Measurements from ENCODE around the gene LDLRAD4. TPM values are rescaled to one million over a fixed set of nuclear protein-coding genes. Genes with fewer than 3 reads are reported as not detected.

LDLRAD4 gene
- total RNA-seq, 2 donors from 2014 or later = 33.1 to 41.2 TPM

DNA sequence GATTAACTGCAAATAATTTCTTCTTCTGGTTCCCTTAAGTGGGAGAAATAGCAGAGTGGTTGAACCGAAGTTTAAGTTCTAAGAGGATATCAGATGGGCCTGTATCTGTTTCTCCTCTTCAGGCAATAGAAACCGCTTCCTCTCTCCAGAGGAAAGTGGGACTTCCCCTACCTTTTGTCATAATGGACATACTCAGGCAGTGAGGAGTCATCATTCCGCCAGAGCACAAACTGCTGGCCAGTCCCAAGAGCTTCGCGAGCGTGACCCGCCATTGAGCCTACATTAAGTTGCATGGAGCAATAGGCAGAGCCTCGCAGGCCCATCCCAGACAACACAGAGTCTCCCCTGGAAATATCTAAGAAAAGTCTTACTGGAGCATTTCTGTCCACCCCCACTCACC is 158.9 kb downstream of the LDLRAD4 start:
- peak; percentile 64 for DNase-seq (ENCODE audit: low spot score)
- peaks cover 0 to 80% of the 10 kb centered on the region in 2 donors for H3K4me1 ChIP-seq
- H3K4me3 ChIP-seq = no peak overlapping the region
- no peaks in the 10 kb centered on the region for H3K9me3 ChIP-seq
- H3K36me3 ChIP-seq = no peaks in the 10 kb centered on the region
- TF ChIP-seq, protein P1, sequence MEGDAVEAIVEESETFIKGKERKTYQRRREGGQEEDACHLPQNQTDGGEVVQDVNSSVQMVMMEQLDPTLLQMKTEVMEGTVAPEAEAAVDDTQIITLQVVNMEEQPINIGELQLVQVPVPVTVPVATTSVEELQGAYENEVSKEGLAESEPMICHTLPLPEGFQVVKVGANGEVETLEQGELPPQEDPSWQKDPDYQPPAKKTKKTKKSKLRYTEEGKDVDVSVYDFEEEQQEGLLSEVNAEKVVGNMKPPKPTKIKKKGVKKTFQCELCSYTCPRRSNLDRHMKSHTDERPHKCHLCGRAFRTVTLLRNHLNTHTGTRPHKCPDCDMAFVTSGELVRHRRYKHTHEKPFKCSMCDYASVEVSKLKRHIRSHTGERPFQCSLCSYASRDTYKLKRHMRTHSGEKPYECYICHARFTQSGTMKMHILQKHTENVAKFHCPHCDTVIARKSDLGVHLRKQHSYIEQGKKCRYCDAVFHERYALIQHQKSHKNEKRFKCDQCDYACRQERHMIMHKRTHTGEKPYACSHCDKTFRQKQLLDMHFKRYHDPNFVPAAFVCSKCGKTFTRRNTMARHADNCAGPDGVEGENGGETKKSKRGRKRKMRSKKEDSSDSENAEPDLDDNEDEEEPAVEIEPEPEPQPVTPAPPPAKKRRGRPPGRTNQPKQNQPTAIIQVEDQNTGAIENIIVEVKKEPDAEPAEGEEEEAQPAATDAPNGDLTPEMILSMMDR (IDR thresholded peaks at IDR 0.05) = no peak
- peak overlapping the region; percentile 41 to 75 for H3K27ac ChIP-seq
- no peaks in the 10 kb centered on the region for H3K27me3 ChIP-seq

DNA sequence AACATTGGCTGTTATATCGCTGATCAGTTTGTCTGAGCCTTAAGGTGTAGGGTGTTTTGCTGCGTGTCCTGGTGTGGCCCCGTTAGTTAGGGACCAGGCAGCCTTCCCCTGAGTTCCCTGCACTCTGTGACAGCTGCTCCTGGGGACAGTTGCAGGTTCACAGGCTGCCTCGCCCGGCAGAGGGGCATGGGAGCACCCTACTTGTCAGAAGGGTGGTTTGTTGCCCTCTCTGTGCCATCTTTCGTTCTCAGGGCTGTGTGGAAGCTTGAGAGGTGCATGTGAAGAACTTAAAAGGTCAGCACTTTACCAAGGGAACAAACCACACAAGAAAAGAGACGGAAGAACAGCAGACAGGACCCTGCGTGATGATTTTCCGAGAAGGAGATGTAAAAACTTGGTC is 159.6 kb downstream of the LDLRAD4 start:
- peak overlapping the region; percentile 41 to 75 for H3K27ac ChIP-seq

DNA sequence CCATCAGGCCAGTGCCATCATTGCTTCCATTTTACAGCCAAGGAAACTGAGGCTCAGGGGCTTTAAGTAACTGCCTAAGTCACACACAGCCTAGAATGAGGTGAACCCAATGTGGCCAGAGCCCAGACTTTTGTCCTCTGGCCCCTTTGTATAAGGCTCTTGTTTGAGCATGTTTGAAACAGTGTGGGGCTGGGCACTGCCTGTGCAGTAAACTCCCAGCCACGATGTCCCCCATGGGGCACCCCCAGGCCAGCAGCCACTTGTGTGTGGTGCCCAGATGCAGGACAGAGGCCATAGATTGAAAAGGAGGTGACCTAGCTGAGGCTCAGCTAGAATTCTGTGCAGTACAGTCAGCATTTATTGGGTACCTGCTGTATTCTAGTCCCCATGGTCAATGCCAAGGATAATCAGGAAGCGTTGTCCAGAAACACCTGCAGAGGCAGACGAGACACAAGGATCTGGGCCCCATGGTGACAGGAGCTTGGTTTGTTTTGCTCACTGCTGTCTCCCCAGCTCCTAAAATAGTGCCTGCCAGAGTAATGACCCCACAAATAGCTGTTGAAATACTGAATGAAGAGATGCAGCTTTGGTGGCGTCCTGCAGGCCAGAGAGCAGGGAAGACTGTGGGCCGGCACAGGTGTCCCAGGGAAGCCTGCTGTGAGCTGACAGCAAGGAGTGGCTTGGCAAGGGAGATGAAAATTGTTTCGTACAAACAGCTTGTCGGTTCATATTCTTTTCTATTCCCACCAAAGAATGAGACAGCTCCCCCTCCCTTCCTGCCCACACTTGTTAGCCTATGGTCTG is 160.7 kb downstream of the LDLRAD4 start:
- Histone ChIP-seq H3K36me3 (no peaks in the 10 kb centered on the region), H3K4me3 (no peak overlapping the region), H3K4me1 (peaks cover 0 to 95% of the 10 kb centered on the region in 2 donors), H3K27ac (peak overlapping the region; percentile 75 to 80), H3K9me3 (no peaks in the 10 kb centered on the region), H3K27me3 (no peaks in the 10 kb centered on the region)
- DNase-seq (ENCODE audit: low spot score) = peak; percentile 56
- TF ChIP-seq, protein P1 (IDR thresholded peaks at IDR 0.05) = no peak

More for the DNA sequence above, 159.6 kb downstream of the LDLRAD4 start:
- peak; percentile 55 for DNase-seq (ENCODE audit: low spot score)
- Histone ChIP-seq H3K4me1 (peaks cover 0 to 87% of the 10 kb centered on the region in 2 donors), H3K4me3 (no peak overlapping the region), H3K27me3 (no peaks in the 10 kb centered on the region), H3K36me3 (no peaks in the 10 kb centered on the region), H3K9me3 (no peaks in the 10 kb centered on the region)
- TF ChIP-seq, protein P1 (IDR thresholded peaks at IDR 0.05) = no peak

DNA sequence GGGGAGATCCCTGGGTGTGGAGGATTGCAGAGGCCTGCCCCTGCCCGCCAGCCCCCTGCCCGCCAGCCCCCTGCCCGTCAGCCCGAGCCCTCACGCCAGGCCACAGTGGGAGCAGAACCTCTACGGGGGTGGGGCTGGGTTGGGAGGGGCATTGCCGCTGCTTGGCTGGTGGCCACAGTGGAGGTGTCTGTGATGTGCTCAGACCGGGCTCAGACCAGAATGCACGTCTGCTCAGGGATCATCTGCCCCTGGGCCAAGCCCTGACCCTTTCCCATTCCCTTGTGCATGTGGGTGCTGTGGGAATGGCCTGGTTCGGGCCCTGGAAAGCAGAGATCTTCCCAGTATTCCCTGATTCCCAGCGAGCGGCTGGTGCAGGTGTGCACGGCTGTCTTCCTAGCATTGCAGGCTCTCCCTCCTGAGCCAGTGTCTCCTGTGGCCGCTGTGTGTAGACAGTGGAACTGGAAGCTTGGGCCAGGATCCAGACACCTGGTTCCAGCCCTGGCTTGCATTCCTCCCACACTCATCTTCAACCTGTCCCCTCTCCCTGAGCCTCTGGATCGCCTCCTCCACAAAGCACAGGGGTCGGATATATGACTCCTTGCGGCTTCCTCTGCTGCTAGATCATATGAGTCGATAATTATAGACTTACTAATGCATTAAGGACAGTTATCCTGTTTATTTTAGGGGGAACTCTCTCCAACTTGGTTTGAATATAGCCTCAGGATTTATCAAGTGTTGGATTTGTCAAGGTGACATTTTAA is 161.6 kb downstream of the LDLRAD4 start:
- no peaks in the 10 kb centered on the region for H3K9me3 ChIP-seq
- H3K4me1 ChIP-seq = peaks cover 0 to 86% of the 10 kb centered on the region in 2 donors
- H3K27ac ChIP-seq = peak overlapping the region; percentile 75 to 80
- H3K4me3 ChIP-seq = no peak overlapping the region
- TF ChIP-seq, protein P1 (IDR thresholded peaks at IDR 0.05) = no peak
- no peaks in the 10 kb centered on the region for H3K36me3 ChIP-seq
- H3K27me3 ChIP-seq = no peaks in the 10 kb centered on the region
- peak; percentile 55 for DNase-seq (ENCODE audit: low spot score)

DNA sequence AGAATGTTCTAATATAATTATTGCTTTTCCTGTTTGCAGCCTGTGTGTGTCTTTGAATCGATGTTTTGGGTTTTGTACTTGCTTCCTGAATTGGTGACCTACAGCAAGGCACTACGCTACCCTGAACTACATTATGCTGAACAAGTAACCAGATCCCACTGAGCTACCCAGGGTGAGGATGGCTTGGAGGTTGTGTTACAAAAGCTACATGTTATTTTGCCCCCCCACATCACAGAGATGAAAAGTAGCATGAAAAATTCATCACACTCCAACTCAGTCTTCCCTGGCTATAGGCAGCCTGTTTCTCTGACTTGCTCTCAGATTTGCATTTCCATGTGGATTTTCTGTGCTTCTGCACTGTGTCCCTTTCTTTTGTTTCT is 162.1 kb downstream of the LDLRAD4 start:
- TF ChIP-seq, protein P1 (IDR thresholded peaks at IDR 0.05) = no peak

More for the DNA sequence above, 162.1 kb downstream of the LDLRAD4 start:
- Histone ChIP-seq H3K27me3 (no peaks in the 10 kb centered on the region), H3K27ac (peak overlapping the region; percentile 75 to 80), H3K36me3 (no peaks in the 10 kb centered on the region), H3K9me3 (no peaks in the 10 kb centered on the region), H3K4me3 (no peak overlapping the region), H3K4me1 (peaks cover 0 to 81% of the 10 kb centered on the region in 2 donors)
- peak; percentile 28 for DNase-seq (ENCODE audit: low spot score)
